HG03575 (cell line): ENCODE data around the gene FUS.

Source experiments
- ATAC-seq: cut with Tn5 transposase; IDR thresholded peaks from one replicate; pipeline ENCODE4 v1.9.1; 2021; ENCODE audit not compliant: unreplicated experiment, insufficient number of reproducible peaks, low FRiP score; ENCODE audit errors: extremely low read depth

The FUS gene

DNA sequence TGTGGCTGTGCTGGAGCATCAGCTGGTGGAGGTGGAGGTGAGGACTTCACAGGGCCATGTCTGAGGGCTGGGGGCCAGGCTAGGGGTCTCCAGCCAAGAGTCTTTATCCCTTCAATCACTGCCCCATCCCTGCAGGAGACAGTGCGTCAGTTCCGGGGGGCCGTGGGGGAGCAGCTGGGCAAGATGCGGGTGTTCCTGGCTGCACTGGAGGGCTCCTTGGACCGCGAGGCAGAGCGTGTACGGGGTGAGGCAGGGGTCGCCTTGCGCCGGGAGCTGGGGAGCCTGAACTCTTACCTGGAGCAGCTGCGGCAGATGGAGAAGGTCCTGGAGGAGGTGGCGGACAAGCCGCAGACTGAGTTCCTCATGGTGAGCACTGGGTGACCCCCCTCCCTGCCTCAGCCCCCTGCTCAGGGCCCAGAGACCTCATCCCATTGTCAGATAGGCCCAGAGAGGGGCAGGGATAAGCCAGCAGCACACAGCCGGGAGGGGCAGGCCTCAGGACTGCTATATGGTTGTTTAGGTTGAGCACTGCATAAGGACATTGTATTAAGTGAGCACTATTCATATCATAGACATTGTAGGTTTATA lies 39.3 kb downstream of the FUS start:
- ATAC-seq: no peak

- no peak for ATAC-seq
These were observed 41.6 kb downstream of the FUS start for GRCh38 chr16:31221357-31222160.

DNA sequence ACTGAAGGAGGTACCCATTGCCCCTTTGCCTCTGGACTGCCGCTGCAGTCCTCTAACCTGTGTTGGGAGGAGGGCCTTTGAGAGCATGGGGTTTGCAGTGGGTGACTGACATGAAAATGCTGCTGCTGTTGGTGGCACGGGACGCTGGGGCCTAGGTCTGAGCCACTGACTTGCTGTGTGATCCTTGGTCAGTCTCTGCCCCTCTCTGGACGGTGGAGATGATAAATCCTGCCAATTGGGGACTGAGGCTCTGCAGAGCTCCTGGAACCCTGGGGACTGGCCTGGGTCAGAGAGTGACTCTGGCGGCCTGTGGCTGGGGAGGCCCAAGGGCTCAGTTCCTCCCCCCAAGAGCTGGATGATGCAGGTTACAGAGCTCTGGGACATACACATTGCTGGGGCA lies 43.1 kb downstream of the FUS start:
- no peak for ATAC-seq

DNA sequence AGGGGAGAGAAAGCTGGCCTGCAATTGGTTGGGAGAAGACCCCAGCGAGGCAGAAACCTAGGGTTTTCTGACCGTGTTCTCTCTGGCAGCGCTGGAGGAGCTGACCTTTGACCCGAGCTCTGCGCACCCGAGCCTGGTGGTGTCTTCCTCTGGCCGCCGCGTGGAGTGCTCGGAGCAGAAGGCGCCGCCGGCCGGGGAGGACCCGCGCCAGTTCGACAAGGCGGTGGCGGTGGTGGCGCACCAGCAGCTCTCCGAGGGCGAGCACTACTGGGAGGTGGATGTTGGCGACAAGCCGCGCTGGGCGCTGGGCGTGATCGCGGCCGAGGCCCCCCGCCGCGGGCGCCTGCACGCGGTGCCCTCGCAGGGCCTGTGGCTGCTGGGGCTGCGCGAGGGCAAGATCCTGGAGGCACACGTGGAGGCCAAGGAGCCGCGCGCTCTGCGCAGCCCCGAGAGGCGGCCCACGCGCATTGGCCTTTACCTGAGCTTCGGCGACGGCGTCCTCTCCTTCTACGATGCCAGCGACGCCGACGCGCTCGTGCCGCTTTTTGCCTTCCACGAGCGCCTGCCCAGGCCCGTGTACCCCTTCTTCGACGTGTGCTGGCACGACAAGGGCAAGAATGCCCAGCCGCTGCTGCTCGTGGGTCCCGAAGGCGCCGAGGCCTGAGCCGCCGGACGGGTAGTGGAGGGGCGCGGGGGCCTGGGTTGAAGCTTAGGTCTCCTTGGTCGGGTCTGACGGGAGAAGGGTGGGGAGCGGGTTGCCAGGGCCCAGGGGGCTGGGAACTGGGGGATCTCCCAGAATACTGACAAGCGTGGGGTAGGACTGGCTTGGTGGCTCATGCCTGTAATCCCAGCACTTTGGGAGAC lies 44.4 kb downstream of the FUS start:
- no peak for ATAC-seq

- ATAC-seq: no peak
These were observed 45.3 kb downstream of the FUS start for GRCh38 chr16:31225193-31225592.

DNA sequence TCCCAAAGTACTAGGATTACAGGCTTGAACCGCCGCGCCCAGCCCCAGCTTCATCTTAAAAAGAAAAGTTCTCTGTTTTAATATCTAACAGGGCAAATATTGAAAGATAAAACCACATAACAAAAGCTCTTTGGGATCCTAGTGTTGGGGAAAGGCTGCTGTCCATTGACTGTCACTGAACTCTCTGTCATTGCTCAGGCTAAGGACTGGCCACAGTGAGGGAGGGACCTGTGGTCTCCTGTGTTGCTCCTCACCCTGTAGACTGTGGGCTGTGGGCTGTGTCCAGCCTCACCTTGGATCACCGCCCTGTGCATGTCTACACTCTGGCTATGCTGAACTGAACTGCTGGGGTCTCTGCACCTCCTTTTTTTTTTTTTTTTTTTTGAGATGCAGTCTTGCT lies 48.3 kb downstream of the FUS start:
- no peak for ATAC-seq

- ATAC-seq: no peak
These were observed 49.6 kb downstream of the FUS start for GRCh38 chr16:31229501-31229900.

- ATAC-seq: no peak
These were observed 58.1 kb downstream of the FUS start for GRCh38 chr16:31238041-31238440.
